Measurements from ENCODE around the gene FAM193B. TPM values are rescaled to one million over a fixed set of nuclear protein-coding genes. Genes with fewer than 3 reads are reported as not detected.

FAM193B gene
- total and polyA plus RNA-seq, 4 donors: 49.0 to 139 (median 81.4) TPM

- WGBS, 2 donors: 30 to 32% methylated on average over 18 of the region's 18 CpGs
- Histone ChIP-seq H3K4me1 (ENCODE audit: control insufficient read depth in 5 of 5, insufficient read depth in 5 of 5, low read length in 5 of 5) (peaks cover 3 to 30% (median 12%) of the 10 kb centered on the region in 5 donors), H3K9ac (ENCODE audit: insufficient read depth in 1 of 2, low read length in 2 of 2) (no peak overlapping the region)
Observed at GRCh38 chr5:177478711-177479646, 75.4 kb downstream of the FAM193B start.

GRCh38 chr5:177477701-177478477 is 76.5 kb downstream of the FAM193B start:
- Histone ChIP-seq H3K27ac (ENCODE audit: low read depth in 1 of 2, low read length in 1 of 2) (no peak overlapping the region), H3K4me3 (no peak overlapping the region), H3K36me3 (ENCODE audit: control insufficient read depth in 4 of 4, insufficient read depth in 4 of 4, low read length in 4 of 4) (peaks cover 0 to 11% (median 2%) of the 10 kb centered on the region in 4 donors), H3K27me3 (ENCODE audit: control insufficient read depth in 3 of 3, insufficient read depth in 3 of 3, low read length in 2 of 3) (no peaks in the 10 kb centered on the region), H3K9me3 (ENCODE audit: control insufficient read depth in 4 of 4, insufficient read depth in 3 of 4, low read length in 3 of 4) (no peaks in the 10 kb centered on the region), H3K9ac (ENCODE audit: insufficient read depth in 1 of 2, low read length in 2 of 2) (no peak overlapping the region), H3K4me1 (ENCODE audit: control insufficient read depth in 5 of 5, insufficient read depth in 5 of 5, low read length in 5 of 5) (peaks cover 3 to 31% (median 13%) of the 10 kb centered on the region in 5 donors)
- TF ChIP-seq CTCF (IDR thresholded peaks at IDR 0.05; ENCODE audit: control extremely low read depth, extremely low read depth): no peak
- WGBS, 2 donors: 92 to 95% methylated on average over 13 of the region's 13 CpGs
- ATAC-seq (ENCODE audit: insufficient read depth, low FRiP score) (no peak), DNase-seq (no peak)

More at GRCh38 chr5:177478711-177479646, 75.4 kb downstream of the FAM193B start:
- Histone ChIP-seq H3K27ac (ENCODE audit: low read depth in 1 of 2, low read length in 1 of 2) (peak overlapping the region; percentile 55 to 80), H3K27me3 (ENCODE audit: control insufficient read depth in 3 of 3, insufficient read depth in 3 of 3, low read length in 2 of 3) (no peaks in the 10 kb centered on the region), H3K36me3 (ENCODE audit: control insufficient read depth in 4 of 4, insufficient read depth in 4 of 4, low read length in 4 of 4) (peaks cover 0 to 20% (median 3%) of the 10 kb centered on the region in 4 donors), H3K4me3 (no peak overlapping the region), H3K9me3 (ENCODE audit: control insufficient read depth in 4 of 4, insufficient read depth in 3 of 4, low read length in 3 of 4) (no peaks in the 10 kb centered on the region)
- peak; percentile 52 for ATAC-seq (ENCODE audit: insufficient read depth, low FRiP score)
- no peak for TF ChIP-seq CTCF (IDR thresholded peaks at IDR 0.05; ENCODE audit: control extremely low read depth, extremely low read depth)
- peak; percentile 82 to 91 (median 87) for DNase-seq

DNA sequence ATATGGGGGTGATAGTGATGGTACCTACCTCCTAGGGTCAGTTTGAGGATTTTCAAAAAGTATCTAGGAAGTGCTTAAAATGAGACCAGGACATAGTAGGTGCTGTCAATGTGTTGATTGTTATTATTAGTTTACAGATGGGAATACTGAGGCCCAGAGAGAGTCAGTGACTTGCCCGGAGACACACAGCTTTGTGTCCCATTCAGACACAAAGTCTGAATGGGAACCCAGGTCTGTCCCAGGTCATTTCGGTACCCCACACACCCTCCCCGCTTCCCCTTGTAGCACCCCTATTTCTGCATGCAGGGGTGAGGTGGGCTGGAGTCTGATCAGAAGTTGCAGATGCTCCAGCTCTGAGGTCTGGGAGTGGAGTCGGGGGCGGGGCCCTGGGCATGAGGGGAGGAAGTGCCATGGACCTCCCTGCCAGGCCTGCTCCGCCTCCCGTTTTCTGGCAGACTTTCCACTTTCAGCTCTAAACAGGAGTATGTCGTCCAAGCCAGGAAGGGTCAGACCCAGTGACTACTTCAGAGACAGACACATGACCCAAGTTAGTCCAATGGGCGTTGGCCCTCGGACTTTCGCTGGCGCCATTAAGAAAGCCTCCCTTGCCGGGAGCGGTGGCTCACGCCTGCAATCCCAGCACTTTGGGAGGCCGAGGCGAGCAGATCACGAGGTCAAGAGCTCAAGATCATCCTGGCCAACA is 77.7 kb downstream of the FAM193B start:
- peaks cover 0 to 4% (median under 1%) of the 10 kb centered on the region in 4 donors for H3K36me3 ChIP-seq (ENCODE audit: control insufficient read depth in 4 of 4, insufficient read depth in 4 of 4, low read length in 4 of 4)
- DNase-seq (peak; percentile 52 to 64 (median 55)), ATAC-seq (ENCODE audit: insufficient read depth, low FRiP score) (no peak)

More for the DNA sequence above, 77.7 kb downstream of the FAM193B start:
- no peaks in the 10 kb centered on the region for H3K27me3 ChIP-seq (ENCODE audit: control insufficient read depth in 3 of 3, insufficient read depth in 3 of 3, low read length in 2 of 3)
- 73 to 80% methylated on average over 18 of the region's 18 CpGs for WGBS, 2 donors
- H3K9me3 ChIP-seq (ENCODE audit: control insufficient read depth in 4 of 4, insufficient read depth in 3 of 4, low read length in 3 of 4): no peaks in the 10 kb centered on the region
- no peak overlapping the region for H3K9ac ChIP-seq (ENCODE audit: insufficient read depth in 1 of 2, low read length in 2 of 2)
- no peak overlapping the region for H3K4me3 ChIP-seq
- H3K27ac ChIP-seq (ENCODE audit: low read depth in 1 of 2, low read length in 1 of 2): no peak overlapping the region
- H3K4me1 ChIP-seq (ENCODE audit: control insufficient read depth in 5 of 5, insufficient read depth in 5 of 5, low read length in 5 of 5): peaks cover 3 to 38% (median 15%) of the 10 kb centered on the region in 5 donors
- TF ChIP-seq CTCF (IDR thresholded peaks at IDR 0.05; ENCODE audit: control extremely low read depth, extremely low read depth): no peak

Data from lung (tissue), 12 donors.